Neural cell (in vitro differentiated cells): ENCODE results near the gene TBC1D14.

Experiments used
- EP300 ChIP-seq: fragments of 450-650 bp; conservative IDR thresholded peaks from 2 replicates; pipeline ENCODE4 v1.6.1; 2014; ENCODE audit warnings: antibody characterized with exemption, mild to moderate bottlenecking, moderate library complexity; ENCODE audit not compliant: poor library complexity, severe bottlenecking
- EZH2 ChIP-seq: fragments of 200-600, 300-800 bp; shearing (Covaris generic), sonication (generic); IDR thresholded peaks from 2 replicates; pipeline ENCODE4 v1.6.1; 2014; ENCODE audit warnings: antibody characterized with exemption, low read length, borderline replicate concordance, mild to moderate bottlenecking; ENCODE audit not compliant: insufficient read depth, poor library complexity, severe bottlenecking
- RAD21 ChIP-seq: fragments of 450-650 bp; conservative IDR thresholded peaks from 2 replicates; pipeline ENCODE4 v1.6.1; 2014; ENCODE audit warnings: antibody characterized with exemption, mild to moderate bottlenecking, moderate library complexity
- TF ChIP-seq, protein P1 (sequence below): fragments of 450-650 bp; IDR thresholded peaks from 2 replicates; pipeline ENCODE4 v1.5.1; 2014; ENCODE audit warnings: antibody characterized with exemption, mild to moderate bottlenecking, moderate library complexity; ENCODE audit not compliant: poor library complexity, severe bottlenecking

- TF ChIP-seq, protein P1, sequence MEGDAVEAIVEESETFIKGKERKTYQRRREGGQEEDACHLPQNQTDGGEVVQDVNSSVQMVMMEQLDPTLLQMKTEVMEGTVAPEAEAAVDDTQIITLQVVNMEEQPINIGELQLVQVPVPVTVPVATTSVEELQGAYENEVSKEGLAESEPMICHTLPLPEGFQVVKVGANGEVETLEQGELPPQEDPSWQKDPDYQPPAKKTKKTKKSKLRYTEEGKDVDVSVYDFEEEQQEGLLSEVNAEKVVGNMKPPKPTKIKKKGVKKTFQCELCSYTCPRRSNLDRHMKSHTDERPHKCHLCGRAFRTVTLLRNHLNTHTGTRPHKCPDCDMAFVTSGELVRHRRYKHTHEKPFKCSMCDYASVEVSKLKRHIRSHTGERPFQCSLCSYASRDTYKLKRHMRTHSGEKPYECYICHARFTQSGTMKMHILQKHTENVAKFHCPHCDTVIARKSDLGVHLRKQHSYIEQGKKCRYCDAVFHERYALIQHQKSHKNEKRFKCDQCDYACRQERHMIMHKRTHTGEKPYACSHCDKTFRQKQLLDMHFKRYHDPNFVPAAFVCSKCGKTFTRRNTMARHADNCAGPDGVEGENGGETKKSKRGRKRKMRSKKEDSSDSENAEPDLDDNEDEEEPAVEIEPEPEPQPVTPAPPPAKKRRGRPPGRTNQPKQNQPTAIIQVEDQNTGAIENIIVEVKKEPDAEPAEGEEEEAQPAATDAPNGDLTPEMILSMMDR = no peak
- TF ChIP-seq EZH2 = no peak
- TF ChIP-seq RAD21 = no peak
- TF ChIP-seq EP300 = no peak
These were observed 159.3 kb downstream of the TBC1D14 start for GRCh38 chr4:7068883-7069282.
